Cerebellar cortex (tissue), 1 donor: ENCODE results near the gene PDE6D.
A peak's percentile ranks its signal among the peaks of the same experiment; 100 is the strongest.
"Not testable (repeated sequence)": the region's sequence is repeated elsewhere in the genome, so short reads cannot be mapped to it uniquely, and the experiment has no call there.

ENCODE experiments used
- DNase-seq: peaks from one replicate; pipeline ENCODE4 v3.0.0-alpha.2; 2015; ENCODE audit warnings: low spot score

The PDE6D gene

GRCh38 chr2:231718799-231719198, 62.3 kb downstream of the PDE6D start:
- DNase-seq, result no peak

GRCh38 chr2:231717281-231718171, 63.6 kb downstream of the PDE6D start:
- peak; percentile 76 for DNase-seq

- peak; percentile 29 for DNase-seq
Observed at GRCh38 chr2:231716666-231717280, 64.3 kb downstream of the PDE6D start.

GRCh38 chr2:231715988-231716616, 65.0 kb downstream of the PDE6D start:
- DNase-seq, result peak; percentile 54

- DNase-seq, result no peak
Observed at GRCh38 chr2:231715499-231715837, 65.6 kb downstream of the PDE6D start.

- DNase-seq, result peak; percentile 90
Observed at GRCh38 chr2:231714639-231715498, 66.2 kb downstream of the PDE6D start.

- DNase-seq, result peak; percentile 90
Observed at GRCh38 chr2:231713730-231714638, 67.1 kb downstream of the PDE6D start.

GRCh38 chr2:231713406-231713729, 67.7 kb downstream of the PDE6D start:
- DNase-seq, result peak; percentile 40

- DNase-seq, result not testable (repeated sequence)
Observed at GRCh38 chr2:231712451-231713021, 68.5 kb downstream of the PDE6D start.

- DNase-seq, result no peak
Observed at GRCh38 chr2:231711677-231712450, 69.2 kb downstream of the PDE6D start.

GRCh38 chr2:231710799-231711676, 70.0 kb downstream of the PDE6D start:
- DNase-seq, result peak; percentile 26

GRCh38 chr2:231709981-231710798, 70.9 kb downstream of the PDE6D start:
- peak; percentile 67 for DNase-seq

- DNase-seq, result peak; percentile 38
Observed at GRCh38 chr2:231709636-231709980, 71.5 kb downstream of the PDE6D start.

- no peak for DNase-seq
Observed at GRCh38 chr2:231708773-231709635, 72.1 kb downstream of the PDE6D start.

GRCh38 chr2:231707927-231708772, 72.9 kb downstream of the PDE6D start, which contains the start of gene PTMA:
PTMA (plus strand) TSS chr2:231708525; CDS start chr2:231708707, 182 bp downstream.
- peak; percentile 99 for DNase-seq

GRCh38 chr2:231707625-231707926, 73.5 kb downstream of the PDE6D start:
- DNase-seq, result no peak
